GM12891 (cell line): ENCODE measurements around the gene ECHS1.

Experiments used
- PAX5 ChIP-seq: IDR thresholded peaks from 2 replicates; pipeline ENCODE4 v1.6.1; 2011; ENCODE audit warnings: low read length, moderate library complexity, mild to moderate bottlenecking; ENCODE audit not compliant: insufficient read depth, severe bottlenecking
- POLR2A ChIP-seq: IDR thresholded peaks from 2 replicates; pipeline ENCODE4 v1.6.1; 2011; ENCODE audit warnings: low read depth, low read length, control low read depth
- POLR2AphosphoS5 ChIP-seq: IDR thresholded peaks from 2 replicates; pipeline ENCODE4 v1.6.1; 2011; ENCODE audit warnings: low read depth, low read length, control low read depth
- SPI1 ChIP-seq: IDR thresholded peaks from 2 replicates; pipeline ENCODE4 v1.6.1; 2011; ENCODE audit warnings: low read depth, low read length, control low read depth
- TAF1 ChIP-seq: IDR thresholded peaks from 2 replicates; pipeline ENCODE4 v1.6.1; 2011; ENCODE audit warnings: low read depth, low read length, control low read depth

DNA sequence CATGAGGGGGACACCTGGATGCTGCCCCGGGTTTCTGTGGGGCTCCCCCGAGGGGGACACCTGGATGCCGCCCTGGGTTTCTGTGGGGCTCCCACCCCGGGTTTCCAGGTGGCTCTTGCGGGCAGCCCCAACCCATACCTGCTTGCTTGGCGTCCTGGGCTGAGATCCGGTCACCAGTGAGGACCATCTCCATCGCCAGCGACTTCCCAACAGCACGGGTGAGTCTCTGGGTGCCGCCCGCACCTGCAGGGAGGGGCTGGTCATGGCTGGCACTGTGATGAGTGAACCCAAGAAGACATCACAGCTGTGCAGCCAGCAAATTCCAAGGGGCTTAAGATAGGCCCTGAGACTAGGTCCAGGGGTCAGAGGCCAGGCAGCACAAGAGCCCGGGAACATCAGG, 6.4 kb downstream of the ECHS1 start:
- TF ChIP-seq POLR2A (no peak), POLR2AphosphoS5 (no peak), SPI1 (no peak), TAF1 (no peak), PAX5 (no peak)
